GM06990 (cell line): ENCODE measurements around the gene SH3PXD2A.

Source experiments
- DNase-seq: peaks from one replicate; pipeline ENCODE4 v3.0.0-alpha.2; 2011; ENCODE audit not compliant: insufficient read length; ENCODE audit errors: extremely low read depth
- H3K27me3 ChIP-seq: replicated peaks from 2 replicates; pipeline ENCODE4 v1.6.0; 2011; ENCODE audit warnings: low read length; ENCODE audit not compliant: control insufficient read depth, insufficient read depth
- H3K36me3 ChIP-seq: 2 replicates; pipeline ENCODE4 v1.5.1; 2011; ENCODE audit warnings: low read length; ENCODE audit not compliant: control insufficient read depth, insufficient read depth
- H3K4me3 ChIP-seq: replicated peaks from 2 replicates; pipeline ENCODE4 v1.5.1; 2011; ENCODE audit warnings: low read depth, mild to moderate bottlenecking, control low read depth, low read length
- CTCF ChIP-seq: IDR thresholded peaks from 2 replicates; pipeline ENCODE4 v1.5.1; 2011; ENCODE audit warnings: low read length, control low read depth, mild to moderate bottlenecking, inconsistent platforms; ENCODE audit not compliant: insufficient read depth, poor library complexity, severe bottlenecking

SH3PXD2A gene

GRCh38 chr10:103725242-103725641 lies 130.1 kb downstream of the SH3PXD2A start:
- DNase-seq = no peak
- H3K27me3 ChIP-seq = no peaks in the 10 kb centered on the region; the same call in 1 of the 2 replicates
- H3K36me3 ChIP-seq = no peaks in the 10 kb centered on the region
- no peak for TF ChIP-seq CTCF
- H3K4me3 ChIP-seq = no peak overlapping the region

- H3K4me3 ChIP-seq = no peak overlapping the region
- no peak for DNase-seq
- H3K27me3 ChIP-seq = no peaks in the 10 kb centered on the region; the same call in 1 of the 2 replicates
- no peak for TF ChIP-seq CTCF
- no peaks in the 10 kb centered on the region for H3K36me3 ChIP-seq
Observed at GRCh38 chr10:103724771-103725170, 130.6 kb downstream of the SH3PXD2A start.

- DNase-seq = no peak
- Histone ChIP-seq H3K27me3 (no peaks in the 10 kb centered on the region; the same call in 1 of the 2 replicates), H3K4me3 (no peak overlapping the region), H3K36me3 (no peaks in the 10 kb centered on the region)
- TF ChIP-seq CTCF = no peak
Observed at GRCh38 chr10:103724074-103724473, 131.3 kb downstream of the SH3PXD2A start.

GRCh38 chr10:103723557-103723956 lies 131.8 kb downstream of the SH3PXD2A start:
- DNase-seq = no peak
- H3K27me3 ChIP-seq = no peaks in the 10 kb centered on the region; the same call in 1 of the 2 replicates
- H3K36me3 ChIP-seq = no peaks in the 10 kb centered on the region
- no peak for TF ChIP-seq CTCF
- H3K4me3 ChIP-seq = no peak overlapping the region

GRCh38 chr10:103722632-103723031 lies 132.7 kb downstream of the SH3PXD2A start:
- no peak for DNase-seq
- no peak for TF ChIP-seq CTCF
- H3K4me3 ChIP-seq = no peak overlapping the region

DNA sequence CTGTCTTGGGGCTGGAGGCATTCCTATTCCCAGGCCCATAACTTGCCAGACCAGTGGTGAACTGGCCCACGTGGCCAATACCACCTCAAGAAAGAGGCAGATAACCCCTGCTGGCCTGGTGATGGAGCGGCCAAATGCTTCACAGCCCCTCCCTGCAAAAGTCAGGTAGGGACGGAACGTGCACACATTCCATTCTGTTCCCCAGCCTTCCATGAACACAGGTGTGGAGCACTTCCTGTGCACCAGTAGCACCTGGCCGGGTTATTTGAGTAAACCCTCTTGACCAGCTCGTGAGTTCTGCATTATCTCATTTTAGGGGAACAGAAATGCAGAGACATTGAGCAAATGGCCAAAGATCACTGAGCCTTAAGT lies 134.4 kb downstream of the SH3PXD2A start:
- no peaks in the 10 kb centered on the region for H3K36me3 ChIP-seq
- no peaks in the 10 kb centered on the region; the same call in 1 of the 2 replicates for H3K27me3 ChIP-seq
- TF ChIP-seq CTCF = no peak
- no peak overlapping the region for H3K4me3 ChIP-seq
- no peak for DNase-seq

More at GRCh38 chr10:103722632-103723031, 132.7 kb downstream of the SH3PXD2A start:
- H3K36me3 ChIP-seq = no peaks in the 10 kb centered on the region
- no peaks in the 10 kb centered on the region; the same call in 1 of the 2 replicates for H3K27me3 ChIP-seq
